ENCODE measurements around the gene IFT57.
A peak's percentile ranks its signal among the peaks of the same experiment; 100 is the strongest.

The IFT57 gene

DNA sequence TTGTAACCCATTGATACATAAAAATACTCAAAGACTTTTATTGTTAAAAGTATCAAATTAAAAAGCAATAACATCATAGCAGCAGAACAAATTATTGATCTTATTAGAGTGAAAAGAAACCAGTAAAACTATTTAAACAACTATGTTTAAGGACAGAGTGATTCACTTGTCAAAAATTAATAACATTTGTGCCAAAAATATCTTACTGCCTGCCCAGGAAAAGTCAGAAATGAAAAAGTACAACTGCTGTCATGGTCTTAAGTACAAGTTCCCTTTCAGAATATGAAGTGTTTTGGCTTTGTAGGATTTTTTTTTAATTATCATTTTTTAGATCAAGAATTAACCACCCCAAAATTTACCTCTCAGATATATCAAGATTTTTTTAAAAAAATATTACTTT lies 3.4 kb downstream of the IFT57 start:
- DNase-seq (ENCODE audit: low spot score), result peak; percentile 9

DNA sequence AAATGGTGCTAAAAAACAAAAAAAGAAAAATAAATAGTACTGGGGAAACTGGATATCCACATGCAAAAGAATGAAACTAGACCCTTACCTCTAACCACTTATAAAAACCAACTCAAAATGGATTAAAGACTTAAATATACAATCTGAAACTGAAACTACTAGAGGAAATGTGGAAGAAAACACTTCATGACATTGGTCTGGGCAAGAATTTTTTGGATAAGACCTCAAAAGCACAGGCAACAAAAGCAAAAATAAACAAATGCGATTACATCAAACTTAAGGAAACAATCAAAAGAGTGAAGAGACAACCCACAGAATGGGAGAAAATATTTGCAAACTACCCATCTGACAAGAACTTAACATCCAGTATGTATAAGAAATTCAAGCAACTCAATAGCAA lies 6.4 kb downstream of the IFT57 start:
- DNase-seq (ENCODE audit: low spot score), result no peak

DNA sequence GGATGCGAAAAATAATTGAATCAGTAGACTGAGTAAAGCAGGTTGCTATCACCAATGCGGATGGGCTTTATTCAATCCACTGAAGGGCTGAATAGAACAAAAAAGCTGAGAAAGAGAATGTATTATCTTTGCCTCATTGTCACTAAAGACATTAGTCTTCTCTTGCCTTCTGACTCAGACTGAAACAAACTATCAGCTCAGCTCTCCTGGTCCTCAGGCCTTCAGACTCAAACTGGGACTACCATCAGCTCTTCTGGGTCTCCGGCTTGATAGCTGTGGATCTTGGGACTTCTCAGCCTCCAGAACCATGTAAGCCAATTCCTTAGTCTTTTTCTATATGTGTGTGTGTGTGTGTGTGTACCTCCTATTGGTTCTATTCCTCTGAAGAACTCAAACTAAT lies 12.6 kb downstream of the IFT57 start:
- no peak for DNase-seq (ENCODE audit: low spot score)

DNA sequence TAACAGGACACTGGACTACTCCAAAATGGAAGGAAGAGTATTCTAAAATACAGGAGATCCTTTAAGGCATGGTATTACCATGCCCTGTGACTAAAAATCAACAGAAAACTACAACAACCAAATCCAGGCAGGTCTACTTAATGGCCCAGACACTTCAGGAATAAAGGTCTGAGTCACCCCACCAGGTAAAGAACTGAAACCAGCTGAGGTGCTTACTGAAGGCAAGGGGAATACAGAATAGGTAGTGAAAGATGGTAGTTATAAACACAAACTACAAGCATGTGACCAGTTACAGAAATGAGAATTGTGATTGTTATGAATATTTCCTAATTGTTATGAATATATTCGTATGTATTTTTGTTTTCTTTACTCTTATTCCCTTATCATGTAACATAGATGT lies 13.4 kb downstream of the IFT57 start:
- DNase-seq (ENCODE audit: low spot score), result no peak

DNA sequence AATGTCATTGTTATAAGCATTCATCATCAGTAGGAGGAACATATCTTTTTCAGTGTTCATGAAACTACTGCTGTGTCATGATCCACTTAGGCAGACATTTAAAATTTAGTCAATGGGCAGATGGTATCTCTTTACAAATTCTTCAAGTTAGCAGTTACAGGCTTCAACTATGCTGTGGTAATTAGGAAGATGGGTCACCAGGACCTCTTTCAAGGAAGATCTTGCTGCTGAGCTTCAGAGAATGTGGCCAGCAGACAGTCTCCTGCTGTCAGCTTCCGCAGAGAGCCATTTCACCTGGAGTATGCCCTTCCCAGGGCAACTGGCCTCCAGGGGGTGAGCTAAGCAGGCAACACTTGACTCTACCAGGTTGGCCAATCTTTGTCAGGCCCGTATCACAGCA lies 19.4 kb downstream of the IFT57 start:
- peak; percentile 18 for DNase-seq (ENCODE audit: low spot score)

DNA sequence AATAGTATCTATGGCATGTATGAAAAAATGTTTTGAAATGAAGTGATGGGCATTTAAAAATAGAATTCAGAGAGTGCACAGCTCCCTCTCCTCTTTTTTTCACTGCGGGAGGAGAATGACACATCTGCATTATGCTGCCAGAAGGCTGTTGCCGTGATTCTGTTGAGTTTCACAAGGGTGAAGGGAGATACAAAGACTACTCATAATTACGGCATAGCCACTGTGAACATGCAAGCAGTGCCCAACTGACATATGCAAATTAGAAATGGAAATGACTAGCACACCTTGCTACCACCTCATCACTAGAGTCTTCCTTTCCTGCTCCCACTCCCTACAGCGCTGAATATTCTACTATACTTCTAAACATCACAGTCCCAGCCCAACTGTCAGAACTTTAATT lies 20.1 kb downstream of the IFT57 start:
- DNase-seq (ENCODE audit: low spot score), result peak; percentile 12

DNA sequence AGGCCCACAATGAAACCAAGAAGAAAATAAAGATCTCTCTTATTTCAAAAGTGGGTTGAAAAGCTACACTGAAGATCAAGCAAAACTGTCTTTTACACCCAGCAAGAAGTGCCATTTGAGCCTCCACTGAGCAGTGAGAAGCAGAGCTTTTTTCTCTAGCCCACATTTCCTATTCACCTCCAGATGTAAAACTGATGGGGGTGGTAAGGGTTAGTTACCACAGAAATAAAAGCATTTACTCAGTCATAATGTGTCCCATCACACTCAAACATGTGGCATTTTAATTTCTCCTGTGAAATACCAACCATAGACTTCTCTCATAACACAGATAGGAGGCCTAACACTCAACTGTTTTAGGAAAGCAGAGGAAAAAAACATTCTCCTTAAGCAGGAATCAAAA lies 21.0 kb downstream of the IFT57 start:
- no peak for DNase-seq (ENCODE audit: low spot score)

DNA sequence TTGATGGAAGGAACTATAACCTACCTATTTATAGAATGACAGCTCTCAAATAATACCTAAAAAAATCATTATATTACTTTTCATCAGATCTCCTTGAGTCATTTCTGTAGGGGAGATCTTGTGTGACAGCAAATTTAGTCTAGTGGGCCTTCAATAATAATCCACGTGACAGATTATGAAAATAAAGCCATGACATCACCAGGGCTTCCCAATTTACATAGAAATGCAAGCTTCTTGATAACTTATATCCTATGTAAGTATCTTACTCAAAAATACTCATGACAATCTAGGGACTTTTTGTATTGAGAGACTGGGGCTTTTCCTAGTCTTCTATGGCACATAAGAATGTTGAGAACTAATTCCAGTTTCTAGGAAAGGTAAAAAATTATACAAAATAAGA lies 21.6 kb downstream of the IFT57 start:
- DNase-seq (ENCODE audit: low spot score), result no peak

DNA sequence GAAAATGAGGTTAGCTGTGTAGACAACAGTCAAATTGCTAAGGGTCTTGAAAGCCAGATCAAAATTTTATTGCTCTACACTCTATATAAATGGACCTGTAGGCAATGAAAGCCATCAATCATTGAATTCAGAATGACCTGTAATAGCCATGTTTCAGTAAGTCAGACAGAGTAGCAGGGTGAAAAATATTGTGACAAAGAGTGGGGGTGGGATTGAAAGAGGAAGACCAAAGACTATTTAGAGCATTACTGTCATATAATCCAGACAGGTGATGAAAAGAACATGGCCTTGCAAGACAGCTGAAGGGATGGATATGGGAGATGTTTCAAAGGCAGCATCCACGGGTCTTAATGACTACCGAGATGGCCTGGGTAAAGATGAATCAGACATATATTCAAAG lies 22.2 kb downstream of the IFT57 start:
- DNase-seq (ENCODE audit: low spot score), result no peak

DNA sequence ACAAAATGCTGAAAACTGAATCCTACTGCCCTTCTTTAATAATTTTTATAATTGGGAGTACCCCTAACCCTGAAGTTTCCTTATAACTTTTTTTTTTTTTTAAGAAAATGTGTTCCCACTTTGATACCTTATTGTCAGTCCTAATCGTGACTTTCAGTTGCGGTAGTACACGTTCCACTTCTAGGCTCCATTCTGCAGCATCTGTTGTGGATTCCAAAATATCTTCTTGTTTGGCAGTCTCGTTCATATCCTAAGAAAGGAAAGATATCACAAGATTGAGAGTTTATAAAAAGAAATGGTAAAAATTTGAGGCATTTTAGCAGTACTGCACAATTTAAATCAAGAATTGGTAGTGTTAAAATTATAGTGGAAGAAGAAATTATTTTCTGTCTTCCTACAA lies 30.8 kb downstream of the IFT57 start:
- DNase-seq (ENCODE audit: low spot score), result no peak

DNA sequence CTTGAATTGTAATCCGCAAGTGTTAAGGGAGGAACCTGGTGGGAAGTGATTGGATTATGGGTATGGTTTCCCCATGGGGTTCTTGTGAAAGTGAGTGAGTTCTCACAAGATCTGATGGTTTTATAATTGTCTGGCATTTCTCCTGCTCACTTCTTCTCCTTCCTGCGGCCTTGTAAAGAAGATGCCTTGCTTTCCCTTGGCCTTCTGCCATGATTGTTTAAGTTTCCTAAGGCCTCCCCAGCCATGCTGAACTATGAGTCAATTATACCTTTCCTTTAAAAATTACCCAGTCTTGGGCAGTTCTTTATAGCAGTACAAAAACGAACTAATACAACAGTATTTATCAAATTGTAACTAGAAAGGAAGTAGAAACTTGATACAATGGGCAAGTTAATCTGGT lies 31.9 kb downstream of the IFT57 start:
- no peak for DNase-seq (ENCODE audit: low spot score)

DNA sequence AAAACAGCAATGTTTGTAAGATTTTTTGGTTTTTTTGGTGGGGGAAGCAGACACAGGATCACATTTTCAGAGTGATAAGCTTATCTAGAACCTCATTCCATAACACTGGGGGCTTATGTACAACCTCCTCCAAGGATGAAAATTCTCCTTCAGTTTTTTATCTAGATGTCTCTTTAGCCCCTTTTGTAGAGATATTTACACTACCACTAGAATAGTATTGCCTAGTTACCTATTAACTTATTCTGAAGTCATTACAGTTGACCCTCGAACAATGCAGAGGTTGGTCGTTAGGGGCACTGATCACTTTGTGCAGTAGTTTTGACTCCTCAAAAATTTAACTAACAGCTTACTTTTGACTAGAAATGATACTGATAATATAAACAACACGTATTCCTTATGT lies 32.8 kb downstream of the IFT57 start:
- DNase-seq (ENCODE audit: low spot score), result no peak

DNA sequence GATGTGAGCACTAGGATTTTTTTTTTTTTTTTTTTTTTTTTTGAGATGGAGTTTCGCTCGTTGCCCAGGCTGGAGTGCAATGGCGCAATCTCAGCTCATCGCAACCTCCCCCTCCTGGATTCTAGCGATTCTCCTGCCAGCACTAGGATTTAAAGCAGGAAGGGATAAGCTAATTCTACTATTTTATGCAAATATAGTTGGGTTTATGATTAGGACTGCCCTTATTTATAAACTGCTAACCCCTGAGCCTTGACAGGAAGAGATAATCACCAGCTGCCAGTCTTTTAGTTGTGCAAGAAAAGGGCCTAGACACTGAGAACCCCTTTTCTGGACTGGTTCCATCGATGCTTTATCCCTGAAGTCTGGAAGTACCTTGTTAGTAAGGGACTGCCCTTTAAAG lies 36.7 kb downstream of the IFT57 start:
- no peak for DNase-seq (ENCODE audit: low spot score)

DNA sequence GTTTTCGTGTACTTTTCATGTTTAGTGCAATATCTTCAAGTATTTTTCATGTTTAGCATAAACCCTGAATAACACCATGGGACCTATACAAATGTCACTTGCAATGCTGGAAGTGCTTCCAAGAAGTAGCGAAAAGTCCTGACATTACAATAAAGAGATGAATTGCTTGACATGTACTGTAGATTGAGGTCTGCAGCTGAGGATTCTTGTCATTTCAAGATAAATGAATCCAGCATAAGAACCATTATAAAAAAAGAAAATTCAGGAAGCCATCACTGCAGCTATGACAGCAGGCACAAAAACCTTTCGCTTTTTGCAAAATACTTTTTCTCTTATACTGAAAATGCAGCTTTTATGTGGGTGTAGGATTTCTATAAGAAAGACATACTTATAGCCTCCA lies 37.4 kb downstream of the IFT57 start:
- no peak for DNase-seq (ENCODE audit: low spot score)

DNA sequence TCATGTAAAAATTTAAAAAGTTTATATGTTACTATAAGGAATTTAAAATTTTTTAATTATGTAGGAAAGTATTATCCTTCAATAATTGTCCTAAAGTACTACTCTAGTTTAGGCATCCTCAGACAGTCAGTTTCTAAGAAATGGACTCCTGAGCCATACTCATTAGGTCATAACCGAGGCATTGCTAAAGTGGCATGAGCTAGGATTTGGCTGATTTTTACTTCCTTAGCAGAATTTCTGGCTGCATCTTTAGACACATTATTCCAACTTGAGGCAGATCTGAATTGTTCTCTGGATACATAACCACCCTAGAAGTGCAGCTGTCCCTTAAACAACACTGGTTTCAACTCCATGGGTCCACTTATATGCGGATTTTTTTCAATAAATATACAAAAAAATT lies 38.3 kb downstream of the IFT57 start:
- no peak for DNase-seq (ENCODE audit: low spot score)

DNA sequence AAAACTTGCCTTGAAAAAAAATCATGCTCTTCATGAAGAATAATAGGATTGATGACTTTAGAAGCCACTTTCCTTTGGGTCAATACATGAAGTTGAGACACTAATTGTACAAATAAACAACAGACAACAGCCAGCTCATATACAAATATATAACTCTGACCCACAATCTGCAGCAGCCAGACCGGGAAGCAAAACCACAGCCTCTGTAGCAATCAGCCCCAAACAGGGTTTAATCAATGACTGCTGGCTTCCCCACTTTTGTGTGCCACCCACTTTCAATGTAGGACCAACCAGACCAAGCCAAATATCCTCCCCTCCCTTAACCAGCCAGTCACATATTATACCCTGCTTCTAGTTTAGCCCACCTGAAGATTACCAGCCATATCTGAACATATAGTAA lies 39.0 kb downstream of the IFT57 start:
- no peak for DNase-seq (ENCODE audit: low spot score)

DNA sequence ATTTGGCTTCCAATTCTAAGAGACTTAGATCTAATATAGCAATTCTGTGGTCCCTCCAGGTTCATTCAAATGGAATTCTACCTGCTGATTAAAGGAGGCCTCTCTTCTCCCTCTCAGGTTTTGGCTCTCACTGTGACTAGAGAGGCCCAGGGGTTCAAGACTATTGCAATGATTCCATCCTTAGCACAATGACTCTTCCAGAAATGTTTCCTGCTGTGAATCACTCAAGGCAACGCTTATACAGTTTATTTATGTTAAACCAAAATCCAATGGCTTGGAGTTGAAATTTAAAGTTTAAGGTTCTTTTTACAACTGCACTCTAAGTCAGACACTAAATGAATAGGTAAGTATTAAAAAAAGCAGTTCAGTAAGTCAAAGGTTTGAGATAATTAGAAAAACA lies 39.9 kb downstream of the IFT57 start:
- no peak for DNase-seq (ENCODE audit: low spot score)

DNA sequence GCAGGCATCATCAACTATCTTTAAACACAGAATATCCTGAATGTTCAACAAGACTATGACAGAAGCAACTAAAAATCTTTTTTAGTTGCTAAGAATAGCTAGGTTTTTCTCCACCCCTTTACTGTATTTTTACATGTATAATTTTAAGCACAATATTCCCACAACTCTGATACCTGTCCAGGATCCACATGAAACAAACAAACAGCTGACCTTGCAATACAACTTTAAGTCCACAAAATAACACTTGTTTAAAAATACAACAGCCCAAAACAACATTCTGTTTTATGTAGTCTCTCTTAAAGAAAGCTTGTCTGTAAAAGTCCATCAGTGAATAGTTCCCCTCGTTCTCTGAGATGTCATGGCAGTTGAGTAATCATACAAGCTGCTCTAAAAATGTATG lies 41.1 kb downstream of the IFT57 start:
- no peak for DNase-seq (ENCODE audit: low spot score)

DNA sequence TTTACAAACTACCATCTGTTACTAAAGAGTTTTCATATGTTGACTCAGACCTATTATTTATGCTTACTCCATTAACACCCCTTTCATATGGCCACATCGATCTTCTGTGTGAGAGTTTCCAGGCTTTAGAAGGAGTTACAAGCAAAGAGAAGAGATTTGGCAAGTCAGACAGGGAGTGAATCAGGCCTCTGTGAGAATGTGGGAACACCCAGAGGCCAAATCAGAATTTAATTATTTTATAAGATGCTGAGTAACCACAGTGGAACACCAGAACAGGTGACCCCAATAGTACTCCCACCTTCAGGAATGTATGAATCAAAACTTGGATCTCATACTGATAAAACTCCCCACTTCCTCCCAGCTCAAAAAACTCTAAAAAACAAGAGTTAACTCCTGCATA lies 42.0 kb downstream of the IFT57 start:
- peak; percentile 52 for DNase-seq (ENCODE audit: low spot score)

DNA sequence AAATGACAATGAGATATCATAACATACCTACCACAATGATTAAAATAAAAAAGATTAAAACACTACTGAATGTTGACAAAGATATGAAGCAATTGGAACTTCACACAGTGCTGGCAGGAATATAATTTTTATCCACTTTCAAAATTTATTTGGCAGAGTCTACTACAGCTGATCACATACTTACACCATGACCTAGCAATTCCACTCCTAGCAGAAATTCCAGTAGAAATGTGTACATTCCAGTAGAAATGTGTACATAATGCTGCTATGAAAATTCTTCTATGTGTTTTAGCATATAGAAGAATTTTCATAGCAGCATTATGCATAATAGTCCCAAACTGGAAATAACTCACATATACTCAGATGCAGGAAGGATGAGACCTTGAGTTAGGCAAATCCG lies 43.5 kb downstream of the IFT57 start:
- DNase-seq (ENCODE audit: low spot score), result no peak

DNA sequence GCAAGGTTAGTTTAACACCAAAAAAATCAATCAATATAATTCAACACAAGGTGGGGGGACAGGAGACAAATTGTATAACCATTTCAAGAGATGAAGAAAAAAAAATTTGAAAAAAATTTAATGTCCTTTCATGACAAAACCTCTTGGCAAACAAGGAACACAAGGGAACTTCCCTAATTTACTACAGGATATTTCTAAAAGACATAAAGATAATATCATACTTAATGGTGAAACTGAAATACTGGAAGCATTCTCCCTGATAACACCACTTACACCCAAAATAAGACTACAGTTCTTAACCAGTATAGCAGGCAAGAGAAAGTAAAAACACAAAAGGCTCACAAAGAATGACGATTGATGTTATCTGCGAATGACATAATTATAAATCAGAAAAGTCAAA lies 44.7 kb downstream of the IFT57 start:
- DNase-seq (ENCODE audit: low spot score), result no peak

DNA sequence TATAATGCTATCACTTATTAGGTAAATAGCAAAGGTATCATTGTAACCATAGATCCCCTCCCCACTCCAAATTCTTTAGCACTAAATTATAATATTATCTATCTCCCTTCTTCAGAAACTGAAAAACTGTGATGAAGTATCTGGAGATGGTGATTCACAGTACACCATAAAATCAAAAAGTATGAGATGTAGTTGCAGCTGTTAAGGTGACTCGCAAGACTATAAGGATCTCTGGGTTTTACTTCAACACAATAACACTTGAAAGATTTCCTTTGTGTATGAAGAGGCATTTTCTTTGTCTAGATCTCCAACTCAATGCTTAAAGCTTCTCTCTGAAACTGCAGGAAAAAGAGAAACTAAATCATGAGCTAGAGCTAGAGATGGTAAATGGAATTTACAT lies 46.9 kb downstream of the IFT57 start:
- DNase-seq (ENCODE audit: low spot score), result no peak

DNA sequence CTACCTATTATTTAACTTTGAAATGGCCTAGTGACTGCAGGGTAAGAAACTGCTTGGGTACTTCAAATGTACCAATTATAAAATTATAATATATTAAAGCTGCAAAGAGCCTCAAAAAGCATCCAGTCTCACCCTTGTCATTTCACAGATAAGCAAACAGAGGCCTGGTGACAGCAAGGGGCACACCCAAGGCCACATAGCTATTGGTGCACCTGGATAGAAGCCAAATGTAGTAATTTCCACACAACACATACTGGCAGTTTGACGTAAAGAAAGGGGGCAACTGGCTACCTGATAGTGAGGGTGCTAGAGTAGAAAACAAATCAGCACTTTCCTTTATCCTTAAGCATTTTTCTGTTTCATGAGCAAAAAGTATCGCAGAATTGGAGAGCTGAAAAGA lies 51.1 kb downstream of the IFT57 start:
- no peak for DNase-seq (ENCODE audit: low spot score)

DNA sequence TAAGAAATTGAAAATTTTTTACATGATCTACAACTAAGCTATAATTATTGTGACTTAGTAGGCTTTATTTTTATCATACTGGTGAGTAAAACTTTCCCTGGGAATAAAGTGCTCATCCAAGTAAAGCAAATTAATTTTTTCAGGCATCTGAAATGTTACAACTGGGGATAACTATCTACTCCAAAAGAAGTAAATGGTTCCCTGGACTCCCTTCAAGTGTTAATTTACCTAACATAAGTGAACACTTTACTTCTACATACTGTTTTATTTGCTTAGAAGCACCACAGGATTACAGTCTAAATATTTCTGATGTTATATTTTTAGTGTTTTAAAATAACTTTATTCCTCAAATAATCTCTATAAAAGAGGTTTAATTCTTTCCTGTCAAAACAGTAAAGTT lies 57.8 kb downstream of the IFT57 start:
- no peak for DNase-seq (ENCODE audit: low spot score)

DNA sequence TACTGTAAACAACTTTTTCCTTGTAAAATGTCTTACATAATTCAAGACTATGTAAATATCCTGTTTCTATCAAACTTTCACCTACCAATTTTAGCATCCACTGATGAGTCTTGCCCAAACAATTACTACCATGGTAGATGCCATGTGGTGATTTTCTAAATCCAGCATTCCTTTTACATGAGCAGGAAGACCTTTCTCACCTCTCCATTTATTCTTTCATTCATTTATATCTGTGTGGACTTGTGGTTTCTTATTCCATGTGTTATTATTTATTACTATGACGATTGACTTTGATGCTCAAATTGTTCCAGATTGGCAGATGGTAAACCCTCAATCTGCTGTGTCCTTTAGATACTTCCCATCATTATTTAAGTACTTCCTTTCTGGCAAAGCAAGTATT lies 62.4 kb downstream of the IFT57 start:
- peak; percentile 9 for DNase-seq (ENCODE audit: low spot score)

DNA sequence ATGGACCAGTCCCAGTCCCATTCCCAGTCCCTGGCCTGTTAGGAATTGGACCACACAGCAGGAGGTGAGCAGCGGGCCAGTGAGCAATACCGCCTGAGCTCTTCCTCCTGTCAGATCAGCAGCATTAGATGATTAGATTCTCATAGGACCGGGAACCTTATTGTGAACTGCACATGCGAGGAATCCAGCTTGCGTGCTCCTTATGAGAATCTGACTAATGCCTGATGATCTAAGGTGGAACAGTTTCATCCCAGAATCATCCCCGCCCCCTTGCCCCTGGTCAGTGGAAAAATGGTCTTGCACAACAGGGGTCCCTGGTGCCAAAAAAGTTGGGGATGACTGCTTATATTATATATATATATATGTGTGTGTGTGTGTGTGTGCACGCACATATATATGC lies 63.1 kb downstream of the IFT57 start:
- no peak for DNase-seq (ENCODE audit: low spot score)

Data from AG20443 (cell line).